Heart left ventricle (tissue), 13 donors: ENCODE results near the gene GRWD1.

Source experiments
- POLR2A ChIP-seq, 2 donors: fragments of 450-650 bp; IDR thresholded peaks; one replicate each; pipeline ENCODE4 v1.6.1; 2017; ENCODE audit warnings: antibody characterized with exemption in 2 of 2, mild to moderate bottlenecking in 2 of 2, moderate library complexity in 2 of 2
- TF ChIP-seq, protein P1 (sequence below), 12 donors: fragments of 200-600 bp; sonication (generic) in 4 of 12; IDR thresholded peaks; one replicate each; pipeline versions ENCODE4 v1.5.0 to v1.8.0; 2018 to 2022; ENCODE audit warnings: antibody characterized with exemption in 12 of 12, mild to moderate bottlenecking in 5 of 12
- donor health status: ischemic (EF 13 %, LVEDD 7.1; RV severe dilation, severe dysfunction).
- donor health status: DM: no; HTN: yes; CAD: no.
- donor health status: DM: no; HTN: no; CAD: no.
- donor health status: ischemic (EF 25% LVEDD 6.9; RV normal size, moderate dysfunction).
- donor health status: ischemic (EF 25% LVEDD 5.7; RV mildly dilated, moderate dysfunction).
- donor health status: ischemic (EF 35%, LVEDD 5.7; RV mildly dilated, moderate dysfunction).
- donor health status: nonischemic (EF 11% LVEDD 7.7; RV severe dilation, severe dysfunction).
- donor health status: DM: yes; HTN: yes; CAD: no.
- donor health status: PGD.
- donor health status: ischemic (EF 29% LVEDD 5.4; RV normal size, mild dysfunction).
- donor health status: nonischemic (EF 23%, LVEDD 6.1; RV moderate dilation, normal function).

DNA sequence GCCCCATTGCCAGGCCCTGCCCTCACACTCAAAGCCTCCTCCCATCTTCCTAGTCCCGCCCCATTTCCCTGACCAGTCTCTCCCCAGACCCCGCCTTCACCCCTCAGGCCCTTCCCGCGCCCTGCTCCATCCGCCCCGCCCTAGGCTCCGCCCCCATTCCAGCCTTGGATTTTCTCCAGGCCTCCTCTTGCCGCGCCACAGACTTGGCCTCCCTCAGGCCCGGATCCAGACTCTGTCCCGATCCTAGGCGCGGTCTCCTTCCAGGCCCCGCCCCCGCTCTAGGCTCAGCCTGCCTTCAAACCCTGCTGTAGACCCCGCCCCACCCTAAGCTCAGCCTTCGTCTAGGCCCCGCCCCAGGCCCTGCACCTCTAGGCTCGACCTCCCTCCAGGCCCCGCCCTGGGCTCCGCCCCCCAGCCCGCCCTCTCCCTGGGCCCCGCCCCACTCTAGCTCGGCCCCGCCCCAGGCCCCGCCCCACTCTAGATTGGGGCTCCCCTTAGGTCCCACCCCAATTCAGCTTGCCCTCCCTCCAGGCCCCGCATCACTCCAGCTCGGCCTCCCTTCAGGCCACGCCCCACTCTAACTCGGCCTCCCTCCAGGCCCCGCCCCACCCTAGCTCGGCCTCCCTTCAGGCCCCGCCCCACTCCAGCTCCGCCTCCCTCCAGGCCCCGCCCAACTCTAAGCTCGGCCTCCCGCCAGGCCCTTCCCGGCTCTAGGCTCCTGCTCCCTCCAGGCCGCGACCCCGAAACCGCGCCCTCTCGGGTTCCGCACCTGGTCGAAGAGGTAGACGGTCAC lies 47.3 kb downstream of the GRWD1 start:
- TF ChIP-seq, protein P1, sequence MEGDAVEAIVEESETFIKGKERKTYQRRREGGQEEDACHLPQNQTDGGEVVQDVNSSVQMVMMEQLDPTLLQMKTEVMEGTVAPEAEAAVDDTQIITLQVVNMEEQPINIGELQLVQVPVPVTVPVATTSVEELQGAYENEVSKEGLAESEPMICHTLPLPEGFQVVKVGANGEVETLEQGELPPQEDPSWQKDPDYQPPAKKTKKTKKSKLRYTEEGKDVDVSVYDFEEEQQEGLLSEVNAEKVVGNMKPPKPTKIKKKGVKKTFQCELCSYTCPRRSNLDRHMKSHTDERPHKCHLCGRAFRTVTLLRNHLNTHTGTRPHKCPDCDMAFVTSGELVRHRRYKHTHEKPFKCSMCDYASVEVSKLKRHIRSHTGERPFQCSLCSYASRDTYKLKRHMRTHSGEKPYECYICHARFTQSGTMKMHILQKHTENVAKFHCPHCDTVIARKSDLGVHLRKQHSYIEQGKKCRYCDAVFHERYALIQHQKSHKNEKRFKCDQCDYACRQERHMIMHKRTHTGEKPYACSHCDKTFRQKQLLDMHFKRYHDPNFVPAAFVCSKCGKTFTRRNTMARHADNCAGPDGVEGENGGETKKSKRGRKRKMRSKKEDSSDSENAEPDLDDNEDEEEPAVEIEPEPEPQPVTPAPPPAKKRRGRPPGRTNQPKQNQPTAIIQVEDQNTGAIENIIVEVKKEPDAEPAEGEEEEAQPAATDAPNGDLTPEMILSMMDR (IDR thresholded peaks at IDR 0.05), result no peak
- TF ChIP-seq POLR2A (IDR thresholded peaks at IDR 0.05), result peak in 1 of 2 donors; percentile 63
